Ovary (tissue), 9 donors: ENCODE measurements around the gene CNKSR3. TPM values are rescaled to one million over a fixed set of nuclear protein-coding genes. Genes with fewer than 3 reads are reported as not detected.
A peak's percentile ranks its signal among the peaks of the same experiment; 100 is the strongest.

Source experiments
- DNase-seq, 5 donors: peaks; one replicate each; pipeline ENCODE4 v3.0.0-alpha.2; 2019 to 2020
- H3K27ac ChIP-seq, 2 donors: fragments of 200-600 bp; one replicate each; pipeline versions ENCODE4 v1.5.1 to v1.8.0; 2019 to 2022
- H3K27me3 ChIP-seq: fragments of 200-600 bp; one replicate; pipeline ENCODE4 v1.8.0; 2022
- H3K36me3 ChIP-seq: fragments of 200-600 bp; sonication (generic); one replicate; pipeline ENCODE4 v1.5.1; 2019
- H3K4me1 ChIP-seq: one replicate; pipeline ENCODE4 v1.8.1; 2013; ENCODE audit warnings: mild to moderate bottlenecking, moderate library complexity; ENCODE audit not compliant: insufficient read depth
- H3K4me3 ChIP-seq: fragments of 200-600 bp; sonication (generic); one replicate; pipeline ENCODE4 v1.5.1; 2017
- H3K9me3 ChIP-seq, 2 donors: fragments of 200-600 bp in 1 of 2; sonication (generic) in 1 of 2; one replicate each; pipeline versions ENCODE4 v1.5.1 to v1.8.1; 2013 to 2019; ENCODE audit warnings: mild to moderate bottlenecking in 1 of 2, moderate library complexity in 1 of 2
- EP300 ChIP-seq: sonication (generic); formaldehyde crosslinking; IDR thresholded peaks from one replicate; pipeline ENCODE4 v1.6.1; 2017; ENCODE audit warnings: antibody characterized with exemption
- POLR2A ChIP-seq: fragments of 450-650 bp; IDR thresholded peaks from one replicate; pipeline ENCODE4 v1.6.1; 2017; ENCODE audit warnings: antibody characterized with exemption, mild to moderate bottlenecking, moderate library complexity
- WGBS, 3 donors: extraction: QIAGEN DNeasy Blood & Tissue Kit in 1 of 3; methylation state at CpG; one replicate each; pipeline versions ENCODE4 v1.1.5 to v1.1.7; 2013 to 2017; 5-methylcytosine and 5-hydroxymethylcytosine counted together
- intact Hi-C, 4 donors: fragments of 100-400 bp; cut with DNase I; formaldehyde crosslinking; loops; one replicate each; pipeline versions ENCODE4 v1.11.0 to v1.15.1; 2022 to 2023
- polyA plus RNA-seq, 2 donors: library from polyadenylated mRNA; stranded (reverse); fragments of 200-250 nt in 1 of 2; fragments of 350-450 nt in 1 of 2; fragmentation: Illumina TruSeq in 1 of 2; extraction: RNeasy Lipid Tissue Mini Kit (QIAGEN cat#74804) in 1 of 2; gene quantifications; one replicate each; pipeline ENCODE4 v1.2.3, GENCODE V29; 2013 to 2014
- total RNA-seq, 7 donors: library from RNA; depleted of rRNA in 2 of 7; stranded (reverse); fragments of >200 nt in 2 of 7; fragmentation: NEBNext Ultra II Directional in 3 of 7; extraction: Animal tissue kit (Norgen Biotek cat#: 25700) in 3 of 7; gene quantifications; one replicate each; pipeline versions ENCODE4 v1.1.0 to v1.2.4, GENCODE V29; 2016 to 2023
- TF ChIP-seq, protein P1 (sequence below), 3 donors: fragments of 450-650 bp in 2 of 3; fragments of 200-600 bp in 1 of 3; IDR thresholded peaks; one replicate each; pipeline versions ENCODE4 v1.5.1 to v1.8.0; 2016 to 2022; ENCODE audit warnings: antibody characterized with exemption in 3 of 3, mild to moderate bottlenecking in 1 of 3
- donor health status: DM: no; HTN: no; CAD: no; lungs with moderate emphysema.
- donor health status: DM: no; HTN: no; CAD: no.
- donor health status: Bipolar disorder and iron deficiency.
- donor health status: DM: yes; HTN: yes; CAD: no.
- donor health status: DM: no; HTN: no; CAD: no.
- donor health status: DM: yes; HTN: yes; CAD: no.

CNKSR3 gene
- total and polyA plus RNA-seq, 9 donors: 8.6 to 16.7 (median 13.4) TPM

DNA sequence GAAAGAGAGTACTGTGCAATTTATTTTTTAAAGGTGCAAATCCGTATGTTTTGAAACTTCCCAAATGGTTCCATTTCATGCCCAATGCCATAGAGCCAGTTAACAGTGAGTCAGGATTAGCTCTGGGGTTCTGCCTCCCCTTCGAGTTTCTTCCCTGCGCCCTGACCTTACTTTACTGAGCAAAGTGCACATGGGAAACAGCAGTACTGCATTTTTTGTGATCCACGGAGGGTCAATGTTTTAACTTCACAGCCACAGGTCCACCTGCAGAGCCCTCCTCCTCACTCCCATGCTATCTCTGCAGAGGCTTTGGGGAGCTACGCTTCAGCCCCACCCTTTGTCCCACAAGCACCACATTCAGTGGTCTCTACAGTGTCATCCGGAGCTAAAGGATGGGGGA, 44.0 kb upstream of the CNKSR3 start:
- no peak overlapping the region for H3K4me3 ChIP-seq
- TF ChIP-seq EP300: no peak
- TF ChIP-seq, protein P1, sequence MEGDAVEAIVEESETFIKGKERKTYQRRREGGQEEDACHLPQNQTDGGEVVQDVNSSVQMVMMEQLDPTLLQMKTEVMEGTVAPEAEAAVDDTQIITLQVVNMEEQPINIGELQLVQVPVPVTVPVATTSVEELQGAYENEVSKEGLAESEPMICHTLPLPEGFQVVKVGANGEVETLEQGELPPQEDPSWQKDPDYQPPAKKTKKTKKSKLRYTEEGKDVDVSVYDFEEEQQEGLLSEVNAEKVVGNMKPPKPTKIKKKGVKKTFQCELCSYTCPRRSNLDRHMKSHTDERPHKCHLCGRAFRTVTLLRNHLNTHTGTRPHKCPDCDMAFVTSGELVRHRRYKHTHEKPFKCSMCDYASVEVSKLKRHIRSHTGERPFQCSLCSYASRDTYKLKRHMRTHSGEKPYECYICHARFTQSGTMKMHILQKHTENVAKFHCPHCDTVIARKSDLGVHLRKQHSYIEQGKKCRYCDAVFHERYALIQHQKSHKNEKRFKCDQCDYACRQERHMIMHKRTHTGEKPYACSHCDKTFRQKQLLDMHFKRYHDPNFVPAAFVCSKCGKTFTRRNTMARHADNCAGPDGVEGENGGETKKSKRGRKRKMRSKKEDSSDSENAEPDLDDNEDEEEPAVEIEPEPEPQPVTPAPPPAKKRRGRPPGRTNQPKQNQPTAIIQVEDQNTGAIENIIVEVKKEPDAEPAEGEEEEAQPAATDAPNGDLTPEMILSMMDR (IDR thresholded peaks at IDR 0.05): no peak
- TF ChIP-seq POLR2A: no peak
- H3K27ac ChIP-seq: no peak overlapping the region
- no peaks in the 10 kb centered on the region for H3K4me1 ChIP-seq
- intact Hi-C loops: no loop called here
- H3K9me3 ChIP-seq: no peaks in the 10 kb centered on the region
- 88 to 91% (median 89%) methylated on average over 6 of the region's 6 CpGs for WGBS, 3 donors
- no peaks in the 10 kb centered on the region for H3K27me3 ChIP-seq
- DNase-seq: no peak
- H3K36me3 ChIP-seq: no peaks in the 10 kb centered on the region

DNA sequence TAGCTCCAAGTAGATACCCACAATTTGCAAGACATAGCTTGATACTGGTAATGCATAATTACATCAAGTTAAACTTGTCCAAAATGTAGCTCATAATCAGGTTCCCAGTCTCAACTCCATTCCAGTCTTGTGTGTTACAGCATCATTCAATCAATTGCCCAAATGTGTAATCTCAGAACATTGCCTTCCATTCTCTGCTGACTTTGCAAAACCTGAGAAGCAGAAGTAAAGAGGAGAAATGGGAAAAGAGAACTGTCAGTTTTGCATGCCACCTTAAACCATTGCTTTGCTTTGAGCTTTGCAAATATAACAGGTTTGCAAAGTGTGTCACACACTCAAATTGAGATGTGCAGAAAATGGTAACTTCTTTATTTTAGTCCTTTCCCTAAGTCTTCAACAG, 40.3 kb upstream of the CNKSR3 start:
- Histone ChIP-seq H3K27ac (no peak overlapping the region), H3K27me3 (no peaks in the 10 kb centered on the region), H3K4me1 (peaks cover 9% of the 10 kb centered on the region), H3K9me3 (no peaks in the 10 kb centered on the region), H3K36me3 (no peaks in the 10 kb centered on the region), H3K4me3 (no peak overlapping the region)
- no peak for TF ChIP-seq EP300
- TF ChIP-seq, protein P1 (IDR thresholded peaks at IDR 0.05): no peak
- no peak for DNase-seq
- intact Hi-C loops: no loop called here

DNA sequence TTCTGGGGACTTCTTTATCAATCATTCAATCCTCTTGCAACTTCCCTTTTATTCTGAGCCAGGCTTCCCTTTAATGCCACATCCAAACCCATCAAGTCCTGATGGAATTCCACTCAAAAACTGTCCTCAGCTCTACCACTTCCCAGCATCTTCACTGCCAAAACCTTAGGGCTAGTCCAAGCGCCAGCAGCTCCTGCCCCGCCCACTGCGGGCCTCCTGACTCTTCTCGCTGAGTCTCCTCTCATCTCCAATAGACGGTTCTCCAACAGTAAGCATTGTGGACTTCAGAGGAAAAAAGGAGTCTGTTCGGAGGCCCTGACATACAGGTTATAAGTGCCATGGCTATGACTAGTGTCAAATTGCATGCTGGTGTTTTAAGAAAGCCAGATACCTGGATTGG, 38.7 kb upstream of the CNKSR3 start:
- TF ChIP-seq POLR2A (no peak), EP300 (no peak)
- TF ChIP-seq, protein P1 (IDR thresholded peaks at IDR 0.05): no peak
- Histone ChIP-seq H3K4me1 (peaks cover 9% of the 10 kb centered on the region), H3K9me3 (no peaks in the 10 kb centered on the region), H3K27me3 (no peaks in the 10 kb centered on the region), H3K4me3 (no peak overlapping the region), H3K36me3 (no peaks in the 10 kb centered on the region), H3K27ac (no peak overlapping the region)
- WGBS, 3 donors: 95 to 97% (median 95%) methylated on average over 6 of the region's 6 CpGs
- no peak for DNase-seq
- intact Hi-C loops: no loop called here

DNA sequence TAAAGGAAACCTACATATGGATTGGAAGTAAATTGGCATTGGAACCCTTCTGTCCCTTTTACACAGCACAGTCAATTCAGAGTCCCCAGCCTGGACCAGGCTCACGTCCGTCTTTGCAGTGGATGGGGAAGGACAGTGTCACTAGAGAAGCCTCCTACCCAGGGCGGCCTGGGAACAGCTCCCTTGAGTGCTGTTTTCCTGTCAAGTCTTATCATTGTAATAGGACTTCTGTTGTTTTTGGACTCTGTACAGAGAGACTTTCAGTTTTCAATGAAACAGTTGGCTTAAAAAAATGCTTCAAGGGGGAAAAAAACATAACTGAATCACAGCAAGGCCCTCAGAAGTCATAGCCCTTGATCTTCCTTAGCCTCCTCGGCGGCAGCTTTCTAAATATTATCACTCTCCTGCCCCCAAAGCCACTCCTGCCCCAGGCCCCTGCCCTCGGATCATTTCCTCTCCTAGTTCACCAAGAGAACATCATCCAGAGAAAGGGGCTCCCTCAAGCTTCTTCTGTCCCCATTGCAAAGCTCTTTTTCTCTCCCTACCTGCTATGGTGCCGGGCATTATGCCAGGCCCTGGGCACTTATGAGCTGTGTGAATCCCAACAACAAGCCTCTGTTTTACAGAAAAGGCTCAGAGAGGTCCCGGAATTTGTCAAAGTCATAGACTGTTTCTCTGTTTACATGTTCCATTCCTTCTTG, 37.8 kb upstream of the CNKSR3 start:
- no peak overlapping the region for H3K4me3 ChIP-seq
- H3K9me3 ChIP-seq: no peaks in the 10 kb centered on the region
- H3K4me1 ChIP-seq: peaks cover 9% of the 10 kb centered on the region
- H3K27ac ChIP-seq: no peak overlapping the region
- intact Hi-C loops: no loop called here
- TF ChIP-seq EP300 (no peak), POLR2A (no peak)
- TF ChIP-seq, protein P1 (IDR thresholded peaks at IDR 0.05): no peak
- 7 to 11% (median 7%) methylated on average over 8 of the region's 8 CpGs for WGBS, 3 donors
- DNase-seq: peak; percentile 35 to 62 (median 44)
- H3K27me3 ChIP-seq: no peaks in the 10 kb centered on the region
- no peaks in the 10 kb centered on the region for H3K36me3 ChIP-seq
